Stimulated activated CD4-positive, alpha-beta T cell treated with anti-CD3 and anti-CD28 coated beads, Interleukin-12 subunit alpha, Interleukin-12 subunit beta, amount 100 ng/mL, for 24 hours (primary cell): ENCODE data around the gene MAP3K7.
"Not testable (repeated sequence)": the region's sequence is repeated elsewhere in the genome, so short reads cannot be mapped to it uniquely, and the experiment has no call there.

ENCODE experiments used
- DNase-seq, 2 experiments: peaks; one replicate each; pipeline ENCODE4 v3.0.0-alpha.2; 2020; ENCODE audit warnings: low read depth in 2 of 2

MAP3K7 gene

DNA sequence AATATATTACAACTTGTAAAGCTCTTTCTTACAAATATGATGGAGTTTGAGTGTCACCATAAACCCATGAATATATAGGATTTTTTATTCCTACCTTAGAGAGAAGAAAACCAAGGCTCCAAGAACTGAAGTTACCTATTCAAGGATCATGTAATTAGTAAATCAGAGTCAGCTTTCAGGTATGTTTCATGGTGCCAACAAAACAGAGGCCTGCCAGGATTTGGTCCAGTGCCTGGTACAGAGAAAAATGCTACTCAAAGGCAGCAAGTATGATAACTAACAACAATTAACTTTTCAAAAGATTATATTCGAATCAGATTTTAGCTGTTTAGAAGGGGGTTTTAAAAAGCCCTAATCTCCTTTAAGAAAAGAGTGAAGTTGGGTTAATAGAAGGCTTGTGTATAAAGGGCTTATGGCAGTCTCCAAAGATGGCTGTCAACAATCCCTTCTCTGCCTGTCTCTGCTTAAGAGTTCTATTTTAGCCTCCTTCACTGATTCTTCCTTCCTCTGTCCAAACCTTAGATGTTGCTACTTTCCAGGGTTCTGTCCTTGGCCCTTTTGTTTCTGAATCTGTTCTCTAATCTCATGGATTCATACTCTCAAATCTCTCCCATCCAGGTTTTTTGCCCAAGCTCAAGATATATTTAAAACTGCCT is 7.8 kb downstream of the MAP3K7 start:
- no peak for DNase-seq

DNA sequence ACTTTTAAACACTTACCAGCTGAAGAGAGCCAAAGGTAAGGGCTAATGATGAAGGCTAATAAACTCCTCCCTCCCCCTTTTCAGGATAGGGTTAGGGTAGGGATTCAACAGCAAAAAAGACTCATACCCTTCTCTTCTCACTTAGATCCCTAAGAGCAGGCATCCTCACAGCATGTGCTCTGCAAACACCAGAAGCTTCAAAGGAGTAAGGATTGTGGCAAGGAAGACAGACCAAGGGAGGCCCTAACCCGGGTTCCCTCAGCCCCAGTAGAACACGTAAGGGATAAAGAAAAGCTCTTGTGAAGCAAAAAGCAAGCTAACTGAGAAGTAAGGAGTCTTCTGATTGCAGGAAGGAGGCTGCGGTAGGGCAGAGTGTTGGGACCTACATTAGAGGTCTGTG is 11.6 kb downstream of the MAP3K7 start:
- no peak for DNase-seq

DNA sequence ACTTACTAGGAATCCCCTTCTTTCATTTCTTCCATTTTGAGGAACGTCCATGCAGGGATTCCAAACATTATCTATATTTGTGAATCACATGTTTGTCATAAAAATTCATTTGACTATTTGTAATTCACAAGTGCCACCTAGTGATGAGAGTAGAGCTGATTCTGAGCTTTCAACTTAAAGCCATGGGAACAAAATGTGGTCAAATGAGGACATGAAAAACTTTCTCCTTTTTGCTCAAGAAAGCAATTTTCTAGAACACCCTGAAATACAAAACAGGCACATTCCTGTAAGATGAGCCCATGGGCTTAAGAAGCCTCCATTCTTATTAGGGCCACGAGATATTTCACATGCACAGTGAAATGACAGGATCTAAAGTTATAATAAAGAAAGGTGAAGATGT is 12.3 kb downstream of the MAP3K7 start:
- DNase-seq: no peak

DNA sequence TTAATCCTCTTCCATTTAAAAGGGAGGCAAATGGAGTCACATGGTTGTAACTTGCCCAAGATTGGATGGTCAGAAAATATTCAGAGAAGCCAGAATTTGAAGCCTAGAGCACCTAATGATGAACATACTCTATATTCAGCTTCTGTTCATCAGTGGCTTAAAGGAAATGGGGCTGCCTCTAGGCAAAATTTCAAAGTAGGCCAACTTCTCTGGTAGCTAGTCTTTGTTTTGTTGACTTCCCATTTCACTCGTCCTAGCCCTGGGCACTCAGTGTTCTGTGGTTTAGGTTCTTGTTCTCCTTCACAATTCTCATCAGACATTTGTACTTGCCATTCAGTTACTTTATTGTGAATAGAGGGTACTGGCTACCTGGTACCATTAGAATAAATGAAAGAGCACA is 13.2 kb downstream of the MAP3K7 start:
- DNase-seq: no peak

DNA sequence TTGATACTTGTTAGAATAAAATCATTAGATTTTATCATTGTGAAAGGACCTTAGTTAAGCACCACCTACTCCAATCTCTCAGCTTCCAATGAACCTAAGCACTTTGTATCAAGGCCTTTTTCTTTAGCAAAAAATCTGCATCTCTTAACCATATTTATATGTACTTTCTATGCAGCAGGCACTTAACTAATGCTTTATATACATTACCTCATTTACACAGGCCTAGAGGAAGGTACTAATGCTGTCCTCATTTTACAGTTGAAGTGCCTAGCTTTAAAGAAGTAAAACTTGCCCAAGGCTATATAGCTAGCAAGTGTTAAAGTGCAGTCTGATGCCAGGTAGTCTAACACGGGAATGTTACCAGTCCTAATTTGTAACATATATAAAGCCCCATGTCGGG is 14.0 kb downstream of the MAP3K7 start:
- DNase-seq: no peak

DNA sequence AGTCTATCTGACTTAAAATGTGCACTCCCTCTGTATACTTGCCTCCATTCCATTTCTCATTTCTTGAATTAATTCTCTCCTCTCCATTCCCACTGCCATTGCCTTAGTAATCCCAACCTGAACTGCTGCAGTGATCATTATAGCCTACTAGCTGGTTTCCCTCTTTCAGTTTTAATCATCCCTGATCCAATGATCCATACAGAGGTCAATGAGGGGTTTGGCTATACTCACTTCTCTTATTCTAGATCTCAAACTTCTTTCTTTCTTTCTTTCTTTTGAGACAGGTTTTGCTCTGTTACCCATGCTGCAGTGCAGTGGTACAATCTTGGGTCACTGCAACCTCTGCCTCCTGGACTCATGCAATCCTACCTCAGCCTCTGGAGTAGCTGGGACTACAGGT is 17.6 kb downstream of the MAP3K7 start:
- DNase-seq: no peak

DNA sequence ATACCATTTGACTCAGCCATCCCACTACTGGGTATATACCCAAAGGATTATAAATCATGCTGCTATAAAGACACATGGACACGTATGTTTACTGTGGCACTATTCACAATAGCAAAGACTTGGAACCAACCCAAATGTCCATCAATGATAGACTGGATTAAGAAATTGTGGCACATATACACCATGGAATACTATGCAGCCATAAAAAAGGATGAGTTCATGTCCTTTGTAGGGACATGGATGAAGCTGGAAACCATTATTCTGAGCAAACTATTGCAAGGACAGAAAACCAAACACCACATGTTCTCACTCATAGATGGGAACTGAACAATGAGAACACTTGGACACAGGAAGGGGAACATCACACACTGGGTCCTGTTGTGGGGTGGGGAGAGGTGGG is 19.2 kb downstream of the MAP3K7 start:
- DNase-seq: not testable (repeated sequence)

DNA sequence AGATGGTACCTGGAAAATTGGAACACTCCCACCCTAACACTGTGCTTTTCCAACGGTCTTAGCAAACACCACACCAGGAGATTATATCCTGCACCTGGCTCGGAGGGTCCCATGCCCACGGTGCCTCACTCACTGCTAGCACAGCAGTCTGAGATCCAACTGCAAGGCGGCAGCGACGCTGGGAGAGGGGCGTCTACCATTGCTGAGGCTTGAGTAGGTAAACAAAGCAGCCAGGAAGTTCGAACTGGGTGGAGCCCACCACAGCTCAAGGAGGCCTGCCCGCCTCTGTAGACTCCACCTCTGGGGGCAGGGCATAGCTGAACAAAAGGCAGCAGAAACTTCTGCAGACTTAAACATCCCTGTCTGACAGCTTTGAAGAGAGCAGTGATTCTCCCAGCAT is 24.5 kb downstream of the MAP3K7 start:
- not testable (repeated sequence) for DNase-seq

DNA sequence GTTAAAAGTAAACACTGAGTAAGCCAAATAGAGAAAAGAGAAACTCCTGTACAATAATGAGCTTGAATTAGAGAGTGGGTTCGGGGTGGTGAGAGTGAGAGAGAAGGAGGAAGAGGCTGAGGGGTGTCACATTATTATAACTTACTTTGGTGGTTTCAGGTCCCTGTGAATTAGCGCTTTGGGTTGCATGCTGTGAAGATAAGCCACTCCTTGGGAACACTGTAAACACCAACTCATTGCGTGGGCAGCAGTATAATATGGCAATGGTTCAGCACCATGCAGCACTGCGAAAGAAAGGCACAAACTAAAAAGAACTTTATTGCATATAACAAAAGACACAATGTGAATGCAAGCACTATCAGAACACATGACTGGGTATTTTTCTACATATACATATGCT is 26.9 kb downstream of the MAP3K7 start:
- DNase-seq: no peak

DNA sequence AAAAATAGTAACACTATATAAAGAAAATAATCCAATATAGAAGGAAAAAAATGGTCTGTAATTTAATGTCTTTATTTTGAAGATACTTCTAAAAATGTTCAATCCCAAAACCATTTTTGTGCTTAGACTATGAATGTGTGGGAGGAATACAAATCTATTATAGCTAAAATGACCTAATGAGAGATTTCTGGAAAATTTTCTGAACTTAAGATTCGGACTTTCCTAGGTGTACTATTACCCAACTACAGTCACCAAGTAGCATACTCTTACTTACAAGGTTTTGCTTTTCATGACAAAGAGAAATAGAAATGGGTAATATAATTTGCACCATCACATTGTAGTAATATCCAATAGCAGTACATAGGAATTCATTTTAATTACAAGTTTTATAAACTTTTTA is 29.9 kb downstream of the MAP3K7 start:
- DNase-seq: no peak

DNA sequence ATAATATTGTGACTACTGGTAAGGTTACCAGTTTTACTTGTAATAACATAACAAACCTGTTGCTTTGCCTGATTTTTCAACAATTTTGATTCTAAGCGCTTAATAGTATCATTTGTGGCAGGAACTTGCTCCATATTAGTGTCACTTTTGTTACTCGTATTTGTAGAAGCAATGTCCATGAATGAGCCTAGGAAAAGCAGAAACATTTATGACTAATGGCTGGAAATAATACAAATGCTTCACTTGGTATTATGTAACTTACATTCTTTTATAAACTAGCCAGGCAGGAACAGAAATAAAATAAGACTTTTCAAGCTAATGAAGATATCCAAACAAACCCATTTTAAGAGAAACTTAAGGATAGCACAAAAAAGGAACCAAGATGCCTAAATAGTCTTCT is 38.9 kb downstream of the MAP3K7 start:
- no peak for DNase-seq

DNA sequence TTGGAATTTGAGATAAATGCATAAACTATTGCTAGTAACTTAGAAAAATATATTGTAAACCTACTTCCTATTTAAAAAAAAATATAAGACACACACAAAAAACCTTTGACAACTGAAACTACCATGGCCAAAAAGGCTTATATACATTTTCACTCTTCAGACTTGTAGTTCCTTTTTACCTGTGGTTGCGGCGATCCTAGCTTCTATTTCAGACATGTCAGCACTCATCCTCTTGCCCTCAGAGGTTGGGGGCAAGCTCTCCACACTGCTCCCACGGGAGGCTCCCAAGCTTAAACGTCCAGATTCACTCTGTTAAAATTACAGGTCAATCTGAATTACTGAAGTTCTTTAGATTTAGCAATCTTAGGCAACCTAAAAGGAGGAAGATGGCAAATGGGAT is 39.8 kb downstream of the MAP3K7 start:
- DNase-seq: no peak

DNA sequence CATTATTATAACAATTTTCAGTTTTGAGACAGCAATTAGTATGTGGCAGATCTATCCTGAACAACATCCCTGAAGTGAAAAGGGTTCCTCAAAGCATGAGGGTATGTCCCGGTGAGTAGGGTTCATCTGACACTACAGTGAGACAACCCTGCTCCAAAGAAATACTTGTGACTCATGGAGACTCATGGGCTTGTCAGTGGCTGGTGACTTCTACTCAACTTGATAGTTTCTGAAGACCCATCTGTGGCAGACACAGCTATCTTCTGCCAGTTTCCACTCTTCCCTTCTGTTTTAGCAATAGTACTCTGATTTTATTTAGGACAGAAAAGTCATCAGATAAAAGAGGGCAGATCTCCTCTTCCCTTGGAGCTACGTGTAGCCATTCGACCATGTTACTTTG is 41.4 kb downstream of the MAP3K7 start:
- no peak for DNase-seq

DNA sequence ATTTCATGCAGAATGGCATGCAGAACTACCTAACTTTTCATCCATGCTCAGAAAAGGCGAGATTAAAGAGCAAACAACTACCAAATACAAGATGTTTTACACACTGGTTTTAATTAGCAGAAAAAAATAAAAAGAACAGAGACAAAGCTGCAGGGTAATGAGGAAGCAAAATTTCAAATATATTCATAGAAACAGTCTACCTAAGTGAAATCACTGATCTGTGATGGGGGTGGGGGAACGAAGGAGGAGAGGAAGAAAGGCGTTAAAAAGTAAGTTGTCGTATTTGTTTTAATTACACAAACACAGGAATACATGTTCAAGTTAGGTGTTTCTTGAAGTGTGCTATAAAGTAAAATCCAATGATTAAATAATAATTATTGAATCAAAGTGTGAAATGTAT is 42.1 kb downstream of the MAP3K7 start:
- no peak for DNase-seq

DNA sequence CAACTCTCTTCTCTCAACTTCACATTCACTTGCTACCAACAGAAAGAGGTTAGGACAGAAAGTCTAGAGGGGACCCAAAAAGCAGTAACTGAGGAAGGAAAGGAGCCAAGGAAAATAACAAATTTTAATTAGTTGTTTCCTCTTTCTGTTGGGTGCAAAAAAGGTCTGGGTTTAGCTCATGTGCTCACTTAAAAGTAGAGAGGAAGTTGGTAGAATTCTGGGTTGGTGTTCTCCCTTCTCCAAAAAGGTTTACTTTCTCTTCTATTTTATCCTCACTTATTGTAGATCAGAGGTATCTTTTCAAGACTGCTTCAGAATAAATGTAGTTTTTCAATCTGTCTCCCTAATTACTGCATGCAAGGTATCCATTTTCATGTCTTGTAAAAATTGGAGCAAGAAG is 42.8 kb downstream of the MAP3K7 start:
- DNase-seq: no peak

DNA sequence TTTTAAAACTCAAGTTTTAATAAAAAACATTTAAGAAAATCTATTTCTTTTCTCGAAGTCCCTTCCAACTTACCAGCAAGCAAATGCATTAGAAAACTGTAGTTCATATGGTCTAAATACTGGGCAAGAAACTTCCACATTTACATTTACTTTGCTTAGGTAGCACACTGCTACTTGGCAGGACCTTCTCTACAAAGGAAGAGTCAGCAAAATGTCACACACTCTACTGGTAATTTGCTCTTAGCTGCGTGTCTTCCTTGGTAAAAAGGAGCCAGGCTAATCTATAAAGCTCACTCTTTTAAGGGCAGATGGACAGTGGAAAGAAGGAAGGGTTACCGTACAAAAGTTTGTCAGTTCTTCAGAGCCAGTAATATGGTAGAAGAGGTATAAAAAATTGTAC is 45.7 kb downstream of the MAP3K7 start:
- DNase-seq: no peak

DNA sequence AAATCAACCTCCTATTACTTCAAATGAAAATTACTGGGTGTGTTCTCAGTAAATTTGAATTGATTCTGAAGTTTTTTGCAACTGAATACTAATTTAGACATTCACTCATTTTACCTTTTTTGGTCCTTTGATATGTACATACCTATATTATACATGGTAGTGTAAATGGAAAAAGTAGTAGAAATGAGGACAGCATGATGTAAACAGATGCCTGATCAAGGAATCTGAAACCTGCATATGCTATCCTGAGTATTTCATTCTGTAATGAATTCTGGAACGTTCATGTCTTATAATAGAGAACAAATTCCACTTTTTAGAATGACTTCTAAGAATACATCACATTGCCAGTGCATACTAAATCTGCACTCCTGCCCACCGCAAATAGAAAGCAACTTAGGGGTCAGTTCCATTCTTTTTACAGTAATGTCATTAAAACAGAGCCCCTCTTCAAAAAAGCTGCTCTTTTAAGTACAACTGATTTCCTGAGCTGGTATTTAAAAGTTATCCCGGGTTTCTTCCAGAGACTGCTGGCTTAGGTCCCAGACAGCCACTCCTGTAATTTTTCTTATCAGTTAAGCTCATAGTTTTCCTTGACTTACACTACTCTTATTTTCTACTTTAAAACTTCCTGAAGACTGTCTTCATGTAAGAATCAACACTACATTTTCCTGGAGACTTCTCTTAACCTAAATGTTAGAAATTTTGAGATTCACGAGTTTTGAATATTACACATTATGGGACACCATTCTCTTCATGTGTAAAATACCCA is 48.4 kb downstream of the MAP3K7 start:
- no peak for DNase-seq

DNA sequence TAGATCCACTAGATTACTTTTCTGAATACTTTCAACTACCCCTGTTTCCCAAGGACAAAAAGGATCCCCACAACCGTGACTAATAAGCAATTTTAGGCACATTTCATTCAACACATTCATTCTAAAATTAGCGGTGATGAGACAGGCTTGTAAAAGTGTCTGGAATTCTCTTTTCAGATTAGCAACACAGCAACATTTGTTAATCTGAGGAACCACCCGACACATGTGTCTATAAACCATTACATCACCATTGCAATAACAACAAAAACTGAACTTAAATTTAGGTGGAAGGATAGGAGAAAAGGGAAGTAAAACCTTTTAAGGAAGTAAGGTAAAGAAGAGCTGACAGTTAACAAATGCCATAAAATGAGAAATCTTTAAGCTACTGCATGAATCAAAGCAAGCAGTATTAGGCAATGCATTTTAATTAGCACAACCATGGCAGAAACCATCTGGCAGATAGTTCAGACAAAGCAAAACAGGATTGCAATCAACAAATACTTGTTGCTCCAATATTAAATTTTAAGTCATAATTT is 49.1 kb downstream of the MAP3K7 start:
- DNase-seq: no peak

DNA sequence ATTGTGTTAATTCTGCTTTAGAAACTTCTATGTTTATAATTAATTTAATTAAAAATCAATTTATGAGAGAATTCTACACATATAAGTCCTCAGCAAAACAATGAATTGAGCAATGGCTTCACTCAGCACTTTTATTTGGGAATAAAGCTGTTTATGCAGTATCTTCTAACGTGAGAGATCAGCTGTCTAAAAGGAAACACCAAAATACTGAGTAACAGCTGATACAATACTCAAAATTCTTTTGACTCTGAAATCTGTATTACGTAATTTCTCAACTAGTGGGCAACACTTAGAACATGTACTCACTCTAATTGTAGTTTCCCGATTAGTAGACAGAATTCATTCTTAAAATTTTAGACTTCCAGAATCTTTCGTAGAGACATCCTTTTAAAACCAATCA is 49.8 kb downstream of the MAP3K7 start:
- no peak for DNase-seq

DNA sequence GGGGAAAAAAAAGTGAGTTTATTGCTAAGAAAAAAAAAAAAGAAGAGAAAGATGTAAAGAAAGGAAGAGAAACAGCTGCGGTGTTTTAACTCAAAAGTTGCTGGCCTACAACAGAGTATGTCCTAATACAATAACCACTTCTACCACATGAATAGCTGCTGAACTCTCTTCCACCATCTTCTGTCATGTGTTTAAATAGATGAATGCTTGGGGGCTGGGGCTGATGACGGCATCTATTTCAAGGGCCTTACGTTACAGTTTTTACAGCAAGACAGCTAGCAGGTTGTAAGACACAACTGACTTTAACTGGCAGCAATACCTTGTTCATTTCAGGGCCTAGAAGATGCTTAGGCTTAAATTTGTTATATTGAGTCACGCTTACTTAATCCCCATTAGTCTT is 50.4 kb downstream of the MAP3K7 start:
- no peak for DNase-seq

DNA sequence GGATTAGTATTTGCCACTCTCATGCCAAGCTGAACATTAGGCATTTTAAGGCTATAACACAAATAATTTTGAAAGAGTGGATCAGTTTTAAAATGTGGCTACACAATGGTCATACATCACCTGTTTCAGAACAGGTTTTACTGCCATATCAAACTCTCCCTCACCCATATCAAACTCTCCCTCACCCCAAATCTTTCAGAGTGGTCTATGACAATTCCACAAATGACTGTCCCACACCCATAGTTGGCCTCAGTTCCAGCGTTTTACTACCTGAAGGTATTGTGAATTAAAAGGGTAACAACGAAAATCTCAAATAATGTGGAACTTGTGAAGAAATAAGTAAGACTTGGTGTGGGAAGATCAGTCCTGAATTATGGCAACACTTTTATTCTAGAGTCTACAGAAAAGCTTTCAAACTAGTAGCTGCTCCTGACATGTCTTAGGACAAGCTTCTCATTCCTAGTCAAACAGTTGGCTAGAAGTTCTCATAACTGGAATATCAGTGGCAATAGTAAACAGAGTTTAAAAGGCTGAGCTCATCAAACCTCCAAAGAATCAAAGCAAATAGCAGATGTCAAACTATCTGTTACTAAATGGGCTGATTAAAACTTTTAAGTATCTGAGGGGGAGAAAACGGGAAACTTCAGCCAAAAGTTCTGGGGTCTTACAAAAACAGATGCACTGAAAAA is 52.4 kb downstream of the MAP3K7 start:
- DNase-seq: no peak

DNA sequence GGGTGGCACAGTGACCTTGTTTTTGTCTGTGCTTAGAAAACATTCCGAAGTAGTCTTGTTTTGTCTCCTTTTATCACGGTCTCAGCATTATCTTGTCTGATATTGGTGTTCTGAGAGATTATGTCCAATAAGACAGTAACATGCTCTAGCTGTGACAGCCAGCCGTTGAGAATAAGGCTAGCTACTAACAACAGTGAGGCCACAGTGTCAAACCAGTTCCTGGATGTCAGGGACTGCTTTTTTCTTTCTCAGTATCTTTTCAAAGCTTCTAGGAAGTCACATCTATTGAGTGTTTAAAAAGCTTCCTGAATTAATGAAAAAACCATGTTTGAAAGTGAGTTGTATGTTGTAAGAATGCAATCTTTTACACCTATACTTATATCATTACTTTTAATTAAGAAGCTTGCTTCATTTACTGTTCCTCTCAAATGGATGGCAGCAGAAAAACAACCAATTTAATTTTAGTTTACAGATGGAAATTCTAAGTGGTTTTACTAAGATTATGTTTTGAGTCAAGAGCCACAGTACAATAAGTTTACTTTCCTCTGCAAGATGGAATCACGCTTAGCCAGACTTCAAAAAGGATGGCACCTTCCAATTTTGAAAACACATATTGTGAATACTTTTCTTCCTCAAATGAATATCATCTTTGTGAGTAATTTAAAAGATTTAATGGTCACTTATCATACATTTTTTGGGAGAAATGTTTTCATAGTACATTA is 53.1 kb downstream of the MAP3K7 start:
- DNase-seq: no peak
